Measurements from ENCODE around the gene CEMP1.

CEMP1 gene

DNA sequence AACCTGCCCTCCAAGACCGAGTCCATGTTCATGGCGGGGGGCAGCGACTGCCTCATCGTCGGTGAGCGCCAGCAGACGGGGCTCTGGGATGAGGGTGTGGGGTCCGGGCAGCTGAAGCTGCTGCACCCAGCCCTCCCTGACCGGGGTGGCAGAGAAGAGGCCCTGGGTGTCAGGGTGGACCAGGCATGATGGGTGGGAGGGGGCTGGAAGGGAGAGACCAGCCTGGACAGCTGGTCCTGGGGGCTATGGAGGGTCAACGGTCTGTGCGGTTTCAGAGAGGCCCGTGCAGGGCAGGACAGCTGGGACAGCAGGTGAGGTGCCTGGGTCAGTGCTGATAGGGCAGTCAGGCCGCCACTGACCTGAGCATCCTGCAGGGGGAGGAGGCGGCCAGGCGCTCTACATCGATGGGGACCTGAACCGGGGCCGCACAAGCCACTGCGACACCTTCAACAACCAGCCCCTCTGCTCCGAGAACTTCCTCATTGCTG is 30.7 kb downstream of the CEMP1 start:
- FAIRE-seq = no peak

- FAIRE-seq = no peak
Observed at GRCh38 chr16:2499890-2500429, 31.2 kb downstream of the CEMP1 start.

DNA sequence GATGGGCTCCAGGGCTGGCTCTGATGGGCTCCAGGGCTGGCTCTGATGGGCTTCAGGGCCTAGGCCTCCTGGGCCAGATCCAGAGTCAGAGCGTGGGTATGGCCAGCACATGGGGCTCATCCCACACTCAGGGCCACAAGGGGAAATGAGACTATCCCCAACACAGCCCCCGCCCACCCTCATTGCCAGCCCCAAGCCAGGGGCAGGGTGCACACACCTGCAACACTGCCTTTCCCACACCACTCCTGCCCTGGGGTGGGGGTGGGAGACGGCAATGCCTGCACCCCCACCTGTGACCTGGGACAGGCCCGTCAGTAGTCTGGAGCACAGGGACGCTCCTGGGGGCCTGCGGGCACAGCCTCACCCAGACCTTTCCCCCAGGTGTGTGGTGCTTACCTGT is 31.8 kb downstream of the CEMP1 start:
- FAIRE-seq = no peak

- no peak for FAIRE-seq
Observed at GRCh38 chr16:2498531-2499253, 32.5 kb downstream of the CEMP1 start.

DNA sequence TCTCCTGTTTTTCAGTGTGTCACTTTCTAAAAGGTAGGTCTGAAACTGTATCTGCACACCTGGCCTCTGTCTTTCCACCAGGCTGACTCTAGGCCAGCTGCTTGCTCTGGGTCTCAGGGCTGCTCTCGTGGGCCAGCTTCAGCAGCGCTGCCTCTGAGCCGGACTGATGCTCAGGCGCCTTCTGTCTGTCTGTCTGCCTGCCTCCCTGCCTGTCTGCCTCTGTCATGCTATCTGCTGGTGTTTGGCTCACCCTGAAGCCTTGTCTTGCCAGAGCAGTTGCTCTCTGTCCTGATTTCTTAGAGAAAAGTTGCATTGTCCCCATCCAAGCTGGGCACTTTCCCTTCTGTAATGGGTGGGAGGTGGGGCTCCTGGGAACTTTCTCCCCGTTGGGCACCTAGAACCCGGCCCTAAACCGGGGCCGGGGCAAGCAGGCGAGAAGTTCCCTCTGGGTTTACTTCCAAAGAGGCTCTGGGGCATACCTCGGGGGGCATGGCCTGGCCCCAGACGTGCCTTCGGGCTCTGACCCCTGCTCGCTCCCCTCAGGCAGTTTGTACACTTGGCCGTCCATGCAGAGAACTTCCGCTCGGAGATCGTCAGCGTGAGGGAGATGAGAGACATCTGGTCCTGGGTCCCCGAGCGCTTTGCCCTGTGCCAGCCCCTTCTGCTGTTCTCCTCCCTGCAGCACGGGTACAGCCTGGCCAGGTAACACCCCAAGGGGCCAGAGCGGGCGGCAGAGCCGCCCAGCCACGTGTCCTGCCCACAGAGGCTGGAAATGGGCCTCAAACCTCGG is 33.3 kb downstream of the CEMP1 start:
- FAIRE-seq = no peak

DNA sequence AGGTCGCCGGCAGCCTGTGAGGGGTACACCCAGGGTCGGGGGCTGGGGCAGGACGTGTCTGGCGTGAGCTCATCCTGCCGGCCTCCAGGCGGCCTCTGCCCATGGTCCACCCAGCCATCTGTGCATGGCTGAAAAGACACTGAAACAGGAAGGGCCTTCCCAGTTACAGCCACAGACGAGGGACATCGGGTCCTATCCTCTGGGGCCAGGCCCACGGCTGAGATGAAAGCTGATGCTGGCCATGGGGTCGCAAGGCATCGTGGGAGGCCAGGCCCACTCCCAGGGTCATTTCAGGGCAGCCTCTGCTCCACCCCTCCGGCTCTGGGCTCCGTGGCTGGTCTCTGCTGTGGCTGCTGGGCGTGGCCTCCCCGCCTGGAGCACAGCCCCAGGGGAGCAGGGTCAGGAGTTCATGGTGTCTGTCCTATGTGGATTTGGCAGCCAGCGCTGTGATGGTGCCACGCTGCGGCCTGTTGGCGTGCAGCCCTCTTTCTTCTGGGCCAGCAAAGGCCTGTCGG is 34.0 kb downstream of the CEMP1 start:
- FAIRE-seq = no peak

- FAIRE-seq = no peak
Observed at GRCh38 chr16:2496223-2497115, 34.7 kb downstream of the CEMP1 start.

DNA sequence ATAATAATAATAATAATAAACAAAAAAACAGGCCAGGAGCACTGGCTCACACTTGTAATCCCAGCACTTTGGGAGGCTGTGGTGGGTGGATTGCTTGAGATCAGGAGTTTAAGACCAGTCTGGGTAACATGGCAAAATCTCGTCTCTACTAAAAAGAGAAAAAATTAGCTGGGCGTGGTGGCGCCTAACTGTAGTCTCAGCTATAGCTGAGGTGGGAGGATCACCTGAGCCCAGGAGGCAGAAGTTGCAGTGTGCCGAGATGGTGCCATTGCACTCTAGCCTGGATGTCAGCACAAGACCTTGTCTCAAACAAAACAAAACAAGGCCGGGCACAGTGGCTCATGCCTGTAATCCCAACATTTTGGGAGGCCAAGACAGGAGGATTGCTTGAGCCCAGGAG is 36.2 kb downstream of the CEMP1 start:
- FAIRE-seq = no peak

DNA sequence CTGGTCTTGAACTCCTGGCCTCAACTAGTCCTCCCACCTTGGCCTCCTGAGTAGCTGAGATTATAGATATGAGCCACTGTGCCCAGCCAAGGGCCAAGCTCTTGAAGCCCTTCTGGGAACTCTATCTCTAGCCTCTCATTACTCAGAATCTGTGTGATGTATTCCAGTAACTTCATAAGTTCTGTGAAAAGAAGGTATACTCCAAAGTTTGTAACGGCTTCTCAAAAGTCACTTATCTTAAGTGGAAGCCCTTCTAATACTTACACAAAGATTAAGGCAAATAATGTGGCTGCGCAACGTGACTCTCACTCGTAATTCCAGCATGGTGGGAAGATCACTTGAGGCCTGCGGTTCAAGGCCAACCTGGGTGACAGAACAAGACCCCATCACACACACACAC is 36.6 kb downstream of the CEMP1 start:
- no peak for FAIRE-seq

DNA sequence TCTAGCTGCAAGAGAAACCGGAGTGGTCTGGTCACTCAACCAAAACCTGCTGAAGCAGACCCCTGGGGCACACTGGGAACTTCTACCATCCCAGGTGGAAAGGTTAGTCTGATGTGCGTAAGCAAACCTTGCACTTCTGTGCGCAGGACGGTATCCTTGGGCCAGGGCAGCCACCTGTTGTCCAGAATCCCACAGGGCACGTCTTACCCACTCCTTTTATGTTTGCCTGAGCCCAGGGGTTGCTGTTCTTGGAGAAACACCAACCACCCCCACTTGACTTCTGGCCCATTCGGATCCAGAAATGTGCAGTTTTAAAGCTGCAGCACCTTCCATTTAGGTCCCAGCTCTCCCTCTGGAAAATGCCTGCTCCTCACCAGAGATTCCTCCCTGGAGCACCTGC is 37.6 kb downstream of the CEMP1 start:
- no peak for FAIRE-seq

GRCh38 chr16:2492292-2492691 is 38.9 kb downstream of the CEMP1 start:
- no peak for FAIRE-seq

DNA sequence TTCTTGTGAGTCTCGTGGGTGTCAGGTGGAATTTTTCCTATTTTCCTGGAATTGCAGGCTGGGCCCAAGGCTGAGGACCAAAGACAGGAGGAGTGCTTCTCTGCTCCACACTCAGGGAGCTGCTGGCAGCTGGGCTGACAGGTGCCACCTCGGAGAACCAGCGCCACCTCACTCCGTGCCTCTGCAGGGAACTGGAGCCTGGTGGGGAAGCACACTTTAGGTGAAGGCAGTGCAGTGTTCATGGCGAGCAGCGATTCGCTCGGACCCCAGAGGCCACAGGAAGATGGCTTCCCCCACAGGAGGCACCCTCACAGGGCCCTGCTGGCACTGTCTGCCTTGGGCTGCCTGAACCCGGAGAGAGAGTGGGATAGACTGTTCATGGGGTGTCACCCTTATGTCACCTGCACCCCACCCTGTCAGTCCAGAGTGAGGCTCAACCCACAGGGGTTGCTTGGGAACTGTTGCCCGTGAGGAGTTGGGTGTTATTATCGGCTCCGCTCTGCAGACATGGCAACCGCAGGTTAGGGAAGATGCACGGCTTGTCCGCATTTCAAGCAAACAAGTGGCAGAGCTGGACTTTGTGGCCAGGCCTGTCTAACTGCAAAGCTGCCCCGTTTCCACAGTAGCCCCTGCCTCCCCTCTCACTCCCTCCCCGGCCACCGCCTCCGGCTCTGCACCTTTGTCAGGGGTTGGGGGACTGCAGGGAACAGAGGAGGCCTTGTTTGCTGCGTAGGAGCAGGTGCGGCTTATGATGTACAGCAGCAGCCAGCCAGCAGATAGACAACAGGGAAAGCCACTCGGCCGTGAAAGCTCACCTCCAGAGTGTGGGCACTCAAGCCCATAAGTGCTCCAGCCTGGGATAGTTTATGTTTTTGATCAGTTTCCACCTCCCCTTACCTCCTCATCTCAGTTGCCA is 40.8 kb downstream of the CEMP1 start:
- FAIRE-seq = no peak

DNA sequence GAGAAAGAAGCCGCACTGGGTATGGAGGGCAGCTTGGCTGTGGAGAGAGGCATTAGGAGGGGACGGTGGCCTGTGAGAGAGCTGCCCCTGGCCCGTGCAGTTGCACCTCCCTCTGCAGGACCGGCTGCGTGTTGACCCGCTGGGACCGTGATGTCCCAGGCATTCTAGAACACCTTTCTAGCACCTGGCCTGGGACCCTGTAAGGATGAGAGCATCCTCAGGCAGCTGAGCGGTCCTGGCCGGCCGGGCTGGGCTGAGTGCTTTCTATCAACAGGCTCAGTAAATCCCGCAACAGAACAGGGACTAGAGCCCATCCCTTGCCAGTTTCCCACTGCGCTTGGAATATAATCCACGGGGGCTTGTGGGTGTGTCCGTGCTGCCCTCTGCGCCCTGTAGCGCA is 41.6 kb downstream of the CEMP1 start:
- FAIRE-seq = no peak

DNA sequence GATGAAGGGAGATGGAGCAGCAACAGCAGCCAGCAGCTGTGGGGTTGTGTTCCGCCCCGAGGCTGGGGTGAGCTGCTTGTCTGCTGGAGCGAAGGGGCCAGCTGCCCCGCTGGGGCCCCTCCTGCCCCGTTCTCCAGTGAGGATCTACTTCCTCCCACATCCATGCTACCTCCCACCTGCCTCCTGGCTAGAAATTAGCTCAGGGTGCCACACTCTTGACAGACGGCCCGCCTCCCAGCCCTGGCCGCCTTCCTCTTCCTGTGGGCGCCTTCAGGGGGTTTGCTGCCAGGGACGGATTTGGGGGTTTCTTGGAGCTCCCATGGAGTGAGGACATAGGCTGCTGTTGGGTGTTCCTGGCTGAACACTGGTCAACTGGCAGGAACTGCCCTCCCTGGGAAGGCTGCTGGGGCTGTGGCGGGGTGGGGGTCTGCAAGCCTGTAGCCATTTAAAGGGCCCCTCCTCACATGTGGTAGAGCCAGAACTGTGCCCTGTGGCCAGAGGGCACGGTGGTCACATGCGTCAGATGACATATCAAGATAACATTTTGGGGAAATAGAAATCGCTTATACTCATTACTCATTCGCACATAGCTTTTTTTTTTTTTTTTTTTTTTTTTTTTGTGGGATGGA is 43.2 kb downstream of the CEMP1 start:
- FAIRE-seq = no peak

DNA sequence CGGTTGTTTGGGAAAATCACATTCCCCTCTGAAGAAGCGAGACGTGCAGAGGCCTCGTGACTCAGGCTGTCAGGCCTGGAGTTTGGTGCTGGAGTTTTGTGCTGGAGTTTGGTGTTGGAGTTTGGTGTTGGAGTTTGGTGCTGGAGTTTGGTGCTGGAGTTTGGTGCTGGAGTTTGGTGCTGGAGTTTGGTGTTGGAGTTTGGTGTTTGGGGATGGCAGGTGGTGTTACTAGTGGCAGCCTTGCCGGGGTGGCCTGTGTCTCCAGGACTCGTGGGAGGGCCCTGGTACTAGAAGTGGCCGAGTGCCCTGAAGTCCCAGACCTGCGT is 43.7 kb downstream of the CEMP1 start:
- FAIRE-seq = no peak

GRCh38 chr16:2486645-2487516 is 44.3 kb downstream of the CEMP1 start:
- FAIRE-seq = no peak

DNA sequence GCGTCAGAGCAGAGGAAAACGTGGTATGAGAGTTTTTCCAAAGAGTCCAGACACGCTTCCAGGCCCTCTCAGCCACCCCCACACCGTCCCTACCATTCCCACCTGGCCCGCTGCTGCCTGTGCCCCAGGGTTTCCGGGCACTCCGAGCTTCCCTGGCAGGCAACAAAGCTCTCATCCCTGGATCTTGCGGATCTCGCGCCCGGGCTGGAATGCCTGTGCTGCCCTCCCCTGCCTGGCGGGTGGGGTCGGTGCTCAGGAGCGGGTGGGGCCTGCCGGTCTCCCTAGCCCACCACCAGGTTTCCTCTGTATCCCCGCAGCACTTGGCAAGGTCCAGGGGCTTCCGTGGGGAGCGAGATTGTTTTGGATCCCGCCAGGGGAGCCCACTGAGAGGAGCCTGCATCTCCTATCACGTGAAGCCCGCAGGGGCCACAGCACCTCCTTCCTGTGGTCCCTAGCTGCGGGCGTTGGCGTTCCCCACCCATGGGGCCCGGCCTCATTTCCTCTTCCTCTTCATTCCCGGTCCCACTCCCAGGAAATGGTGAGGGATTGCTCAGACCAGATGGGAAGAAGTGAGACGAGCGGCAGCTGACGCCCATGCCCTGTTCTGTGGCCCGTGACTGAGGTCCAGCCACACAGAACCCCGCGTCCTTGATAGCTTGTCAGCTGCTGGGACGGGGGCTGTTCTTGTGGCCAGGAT is 45.2 kb downstream of the CEMP1 start:
- FAIRE-seq = no peak

GRCh38 chr16:2484898-2485508 is 46.2 kb downstream of the CEMP1 start:
- no peak for FAIRE-seq
